Activated CD4-positive, alpha-beta T cell treated with anti-CD3 and anti-CD28 coated beads, Interleukin-2, amount 50 U/mL, for 16 hours (primary cell): ENCODE data around the gene ABCA9.
"Not testable (repeated sequence)": the region's sequence is repeated elsewhere in the genome, so short reads cannot be mapped to it uniquely, and the experiment has no call there.

Experiments
- DNase-seq: peaks from one replicate; pipeline ENCODE4 v3.0.0-alpha.2; 2020

The ABCA9 gene

GRCh38 chr17:69042308-69042707 is 18.4 kb downstream of the ABCA9 start:
- no peak for DNase-seq

- no peak for DNase-seq
These were observed 28.9 kb downstream of the ABCA9 start for GRCh38 chr17:69031839-69032238.

GRCh38 chr17:69030169-69030568 is 30.6 kb downstream of the ABCA9 start:
- DNase-seq = no peak

GRCh38 chr17:69018687-69019086 is 42.0 kb downstream of the ABCA9 start:
- DNase-seq = no peak

- no peak for DNase-seq
These were observed 42.6 kb downstream of the ABCA9 start for GRCh38 chr17:69018022-69018615.

- no peak for DNase-seq
These were observed 45.1 kb downstream of the ABCA9 start for GRCh38 chr17:69015631-69016030.

GRCh38 chr17:69012895-69013805 is 47.6 kb downstream of the ABCA9 start:
- DNase-seq = no peak

- no peak for DNase-seq
These were observed 50.8 kb downstream of the ABCA9 start for GRCh38 chr17:69009930-69010329.

- DNase-seq = not testable (repeated sequence)
These were observed 56.0 kb downstream of the ABCA9 start for GRCh38 chr17:69004759-69005158.

- not testable (repeated sequence) for DNase-seq
These were observed 61.0 kb downstream of the ABCA9 start for GRCh38 chr17:68999743-69000142.

- no peak for DNase-seq
These were observed 67.6 kb downstream of the ABCA9 start for GRCh38 chr17:68993112-68993511.

GRCh38 chr17:68987966-68988365 is 72.8 kb downstream of the ABCA9 start:
- DNase-seq = no peak

GRCh38 chr17:68981288-68981687 is 79.4 kb downstream of the ABCA9 start:
- no peak for DNase-seq

- no peak for DNase-seq
These were observed 87.5 kb downstream of the ABCA9 start for GRCh38 chr17:68973098-68973846.

- no peak for DNase-seq
These were observed 88.5 kb downstream of the ABCA9 start for GRCh38 chr17:68972119-68972704.

- DNase-seq = no peak
These were observed 91.6 kb downstream of the ABCA9 start for GRCh38 chr17:68969101-68969500.

GRCh38 chr17:68963958-68964357 is 96.8 kb downstream of the ABCA9 start:
- no peak for DNase-seq

- no peak for DNase-seq
These were observed 99.4 kb downstream of the ABCA9 start for GRCh38 chr17:68961214-68961882.

GRCh38 chr17:68959117-68959516 is 101.6 kb downstream of the ABCA9 start:
- not testable (repeated sequence) for DNase-seq

- no peak for DNase-seq
These were observed 102.8 kb downstream of the ABCA9 start for GRCh38 chr17:68957944-68958343.

- DNase-seq = no peak
These were observed 105.4 kb downstream of the ABCA9 start, which contains the start of gene ABCA8 for GRCh38 chr17:68955181-68955841. Gene ABCA8, minus strand, starts transcription at chr17:68955392. Its CDS starts 13,358 bp downstream, at chr17:68942034.
